GM12801 (cell line): ENCODE data around the gene ADAP1.

Experiments used
- TF ChIP-seq, protein P1 (sequence below): IDR thresholded peaks from one replicate; pipeline ENCODE4 v1.5.1; 2011; ENCODE audit warnings: control low read depth; ENCODE audit not compliant: insufficient read length; ENCODE audit errors: extremely low read depth

The ADAP1 gene

DNA sequence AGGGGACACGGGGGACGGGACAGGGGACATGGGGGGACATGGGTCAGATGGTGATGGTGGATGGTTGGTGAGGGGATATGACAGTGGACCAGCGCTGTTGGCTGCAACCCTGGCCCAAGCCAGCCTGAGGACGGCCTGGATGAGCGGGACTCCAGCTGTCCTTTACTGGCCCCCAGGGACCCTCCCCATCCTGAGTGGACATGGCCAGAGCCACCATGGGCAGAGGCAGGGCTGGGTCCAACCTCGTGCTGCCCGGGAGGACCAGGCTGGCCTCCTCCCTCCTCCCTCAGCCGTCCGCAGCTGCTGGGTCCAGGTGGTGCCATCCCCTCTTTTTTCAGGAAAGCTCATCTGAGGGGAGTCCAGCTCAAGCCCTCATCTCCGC is 47.7 kb downstream of the ADAP1 start:
- TF ChIP-seq, protein P1, sequence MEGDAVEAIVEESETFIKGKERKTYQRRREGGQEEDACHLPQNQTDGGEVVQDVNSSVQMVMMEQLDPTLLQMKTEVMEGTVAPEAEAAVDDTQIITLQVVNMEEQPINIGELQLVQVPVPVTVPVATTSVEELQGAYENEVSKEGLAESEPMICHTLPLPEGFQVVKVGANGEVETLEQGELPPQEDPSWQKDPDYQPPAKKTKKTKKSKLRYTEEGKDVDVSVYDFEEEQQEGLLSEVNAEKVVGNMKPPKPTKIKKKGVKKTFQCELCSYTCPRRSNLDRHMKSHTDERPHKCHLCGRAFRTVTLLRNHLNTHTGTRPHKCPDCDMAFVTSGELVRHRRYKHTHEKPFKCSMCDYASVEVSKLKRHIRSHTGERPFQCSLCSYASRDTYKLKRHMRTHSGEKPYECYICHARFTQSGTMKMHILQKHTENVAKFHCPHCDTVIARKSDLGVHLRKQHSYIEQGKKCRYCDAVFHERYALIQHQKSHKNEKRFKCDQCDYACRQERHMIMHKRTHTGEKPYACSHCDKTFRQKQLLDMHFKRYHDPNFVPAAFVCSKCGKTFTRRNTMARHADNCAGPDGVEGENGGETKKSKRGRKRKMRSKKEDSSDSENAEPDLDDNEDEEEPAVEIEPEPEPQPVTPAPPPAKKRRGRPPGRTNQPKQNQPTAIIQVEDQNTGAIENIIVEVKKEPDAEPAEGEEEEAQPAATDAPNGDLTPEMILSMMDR = no peak

GRCh38 chr7:904847-905246 is 49.6 kb downstream of the ADAP1 start:
- TF ChIP-seq, protein P1 = no peak

- TF ChIP-seq, protein P1 = no peak
Observed at GRCh38 chr7:903921-904755, 50.3 kb downstream of the ADAP1 start.

- TF ChIP-seq, protein P1 = no peak
Observed at GRCh38 chr7:902996-903395, 51.5 kb downstream of the ADAP1 start.

- TF ChIP-seq, protein P1 = no peak
Observed at GRCh38 chr7:901388-902154, 52.9 kb downstream of the ADAP1 start.

DNA sequence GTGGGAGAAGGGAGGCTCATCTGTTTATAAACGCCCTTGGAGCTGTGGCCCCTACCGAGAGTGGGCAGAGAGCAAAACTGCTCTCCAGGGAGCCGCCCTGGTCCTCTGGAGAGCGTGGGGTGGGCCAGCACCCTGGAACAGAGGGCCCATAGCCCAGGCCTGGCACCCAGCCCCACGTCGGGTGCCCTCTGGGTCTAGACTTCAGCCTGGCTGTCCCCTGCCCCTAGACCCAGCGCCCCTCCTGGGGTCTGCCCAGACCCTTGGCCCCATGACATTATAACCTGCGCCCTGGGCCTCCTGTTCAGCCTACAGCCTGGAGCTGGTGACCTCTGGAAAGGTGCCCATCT is 53.5 kb downstream of the ADAP1 start:
- TF ChIP-seq, protein P1 = no peak

DNA sequence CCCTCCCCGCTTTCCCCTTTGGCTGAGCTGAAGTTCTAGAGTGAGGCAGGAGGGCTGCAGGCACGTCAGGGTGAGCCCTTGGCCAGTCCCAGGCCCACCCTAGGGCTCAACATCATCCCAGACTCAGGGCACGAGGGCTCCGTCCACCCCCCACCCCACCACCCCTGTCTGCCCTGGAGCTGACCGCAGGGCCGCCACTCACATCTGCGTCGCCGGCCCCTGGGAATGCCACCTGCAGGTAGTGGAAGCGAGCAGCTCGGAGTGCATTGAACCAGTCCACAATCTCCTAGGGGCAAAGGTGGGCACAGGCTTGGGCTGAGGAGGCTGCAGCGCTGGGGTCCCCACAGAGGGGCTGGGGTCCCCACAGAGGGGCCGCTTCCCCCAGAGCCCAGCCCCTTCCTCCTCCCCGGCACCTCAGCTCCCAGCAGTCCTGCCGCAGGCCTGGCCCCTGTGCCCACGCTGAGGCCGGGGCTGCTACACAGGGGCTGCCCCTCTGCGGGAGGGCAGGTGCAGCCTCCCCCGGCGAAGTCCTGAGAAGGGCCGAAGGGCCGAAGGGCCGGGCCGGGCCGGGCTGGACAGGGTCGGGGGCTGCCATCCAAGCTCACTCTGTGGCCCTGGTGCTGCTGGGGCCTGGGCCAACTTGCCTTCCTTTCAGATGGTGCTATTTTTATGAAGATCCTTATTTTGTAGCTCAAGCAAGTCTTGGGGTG is 54.0 kb downstream of the ADAP1 start:
- TF ChIP-seq, protein P1 = no peak
